Airway epithelial cell (primary cell): ENCODE measurements around the gene PRMT1. TPM values are rescaled to one million over a fixed set of nuclear protein-coding genes. Genes with fewer than 3 reads are reported as not detected.

Experiments used
- total RNA-seq: library from RNA; depleted of rRNA; stranded (reverse); fragments of >200 nt; gene quantifications from 2 replicates; pipeline ENCODE4 v1.2.3, GENCODE V29; 2015

Gene PRMT1
- total RNA-seq, result 236 and 309 TPM in 2 replicates

DNA sequence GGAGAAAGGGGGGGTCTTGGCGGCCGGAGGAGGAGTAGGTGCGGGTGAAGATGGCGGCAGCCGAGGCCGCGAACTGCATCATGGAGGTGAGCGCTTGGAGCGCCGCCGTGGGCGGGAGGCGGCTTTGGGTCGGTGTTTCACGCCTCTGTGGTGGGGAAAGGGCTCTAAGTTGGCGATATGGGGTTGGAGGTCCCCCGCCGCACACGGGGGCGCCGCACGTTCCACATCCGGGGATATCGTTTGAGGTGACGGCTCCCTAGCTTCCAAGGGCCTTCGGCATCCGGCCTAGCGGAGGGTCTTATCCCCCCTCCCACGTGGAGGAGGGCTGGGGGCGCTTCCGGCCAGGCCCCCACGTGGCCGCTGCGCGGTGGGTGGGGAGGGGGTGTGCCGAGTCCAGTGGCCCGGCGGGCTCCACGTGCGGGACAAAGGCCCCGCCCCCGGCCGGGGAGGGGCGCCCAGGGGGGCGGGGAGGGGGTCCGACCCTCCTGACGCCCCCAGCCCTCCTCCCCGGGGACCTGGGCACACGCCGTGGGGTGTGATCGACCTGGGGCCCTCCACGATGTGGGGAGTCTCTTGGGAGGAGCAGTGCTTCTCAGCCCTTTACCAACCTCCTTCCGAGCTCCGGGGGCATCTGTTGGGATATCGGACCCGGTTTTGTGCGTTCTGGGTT lies at the start of gene PRMT1:
Gene PRMT1, plus strand, starts transcription at position 41 of the 670 bp plus-strand sequence. Its CDS starts 10 bp downstream, at position 51.

DNA sequence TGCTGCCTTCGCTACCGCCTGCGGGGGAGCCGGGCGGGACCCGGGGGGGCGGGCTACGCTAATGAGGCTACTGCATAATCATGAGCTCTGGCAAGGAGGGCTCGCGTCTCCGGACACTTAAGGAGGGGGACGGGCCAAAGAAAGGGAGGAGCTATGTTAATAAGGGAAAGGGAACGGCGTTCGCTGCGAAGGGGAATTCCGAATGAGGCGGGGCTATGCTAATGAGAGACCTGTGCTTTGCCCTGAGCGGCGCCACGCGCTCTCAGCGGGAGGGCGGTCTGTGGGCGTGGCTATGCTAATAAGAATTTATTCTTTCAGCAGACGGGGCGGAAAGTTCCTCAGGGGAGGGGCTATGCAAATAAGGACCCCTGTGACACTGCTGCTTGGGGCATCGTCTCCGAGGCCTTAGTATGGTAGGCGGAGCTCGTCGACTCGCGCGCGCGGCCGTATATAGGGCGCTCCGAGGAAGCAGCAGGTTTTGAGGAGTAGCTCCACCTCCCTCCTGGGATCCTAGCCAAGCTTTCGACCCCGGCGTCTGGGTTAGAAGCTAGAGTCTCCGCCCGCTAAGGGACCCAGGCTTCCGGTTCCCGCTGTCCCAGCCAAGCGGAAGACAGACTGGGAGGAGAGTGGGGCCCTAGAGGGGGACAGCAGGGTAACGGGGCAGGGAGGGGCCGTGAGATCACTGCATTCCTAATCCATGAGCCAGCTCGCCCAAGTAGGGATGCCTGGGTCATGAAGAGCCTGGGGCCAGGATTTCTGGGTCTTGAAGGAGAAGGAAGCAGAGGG lies 36.8 kb upstream of the PRMT1 start, which contains the start of gene RRAS:
Gene RRAS, minus strand, starts transcription at position 31 of the 786 bp plus-strand sequence. CDS start 45 bp downstream, outside the sequence.

DNA sequence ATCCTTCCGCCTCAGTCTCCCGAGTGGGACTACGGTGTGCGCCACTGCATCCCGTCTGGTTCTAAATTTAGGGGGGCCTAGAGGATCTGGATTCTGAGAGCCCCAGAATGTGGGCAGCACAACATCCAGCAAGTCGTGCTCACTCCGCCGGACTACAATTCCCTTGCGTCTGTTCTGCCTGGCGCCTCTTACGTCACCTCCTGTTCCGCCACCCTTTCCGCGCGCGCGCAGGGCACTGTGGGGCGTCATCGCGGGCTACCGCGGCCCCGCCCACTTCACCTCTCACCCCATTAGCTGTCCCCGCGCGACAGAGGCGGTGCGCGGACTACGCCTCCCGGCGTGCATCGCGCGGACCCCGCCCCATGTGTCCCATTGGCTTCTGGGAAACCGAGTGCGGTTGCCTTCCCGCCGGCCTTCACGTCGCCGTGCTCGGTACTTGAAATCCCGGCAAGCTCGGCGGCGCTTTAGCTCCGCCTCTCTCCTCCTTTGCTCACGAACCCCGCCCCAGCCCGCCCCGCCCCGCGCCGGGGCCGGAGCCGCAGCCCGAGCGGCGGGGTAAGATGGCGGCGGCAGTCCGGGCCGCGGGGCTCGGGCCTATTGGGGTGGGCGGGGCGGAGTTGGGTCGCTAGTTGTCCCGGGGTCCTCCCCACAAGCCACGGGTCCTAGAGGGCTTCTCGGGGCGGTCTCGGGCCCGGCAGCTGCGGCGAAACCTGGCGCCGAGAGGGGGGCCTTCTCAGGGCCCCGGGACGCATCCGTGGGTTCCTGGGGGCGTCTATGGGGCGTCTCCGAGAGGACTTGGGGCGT lies 35.2 kb upstream of the PRMT1 start, which contains the start of gene SCAF1:
Gene SCAF1, plus strand, starts transcription at position 522 of the 804 bp plus-strand sequence. CDS start 2,818 bp downstream, outside the sequence.

DNA sequence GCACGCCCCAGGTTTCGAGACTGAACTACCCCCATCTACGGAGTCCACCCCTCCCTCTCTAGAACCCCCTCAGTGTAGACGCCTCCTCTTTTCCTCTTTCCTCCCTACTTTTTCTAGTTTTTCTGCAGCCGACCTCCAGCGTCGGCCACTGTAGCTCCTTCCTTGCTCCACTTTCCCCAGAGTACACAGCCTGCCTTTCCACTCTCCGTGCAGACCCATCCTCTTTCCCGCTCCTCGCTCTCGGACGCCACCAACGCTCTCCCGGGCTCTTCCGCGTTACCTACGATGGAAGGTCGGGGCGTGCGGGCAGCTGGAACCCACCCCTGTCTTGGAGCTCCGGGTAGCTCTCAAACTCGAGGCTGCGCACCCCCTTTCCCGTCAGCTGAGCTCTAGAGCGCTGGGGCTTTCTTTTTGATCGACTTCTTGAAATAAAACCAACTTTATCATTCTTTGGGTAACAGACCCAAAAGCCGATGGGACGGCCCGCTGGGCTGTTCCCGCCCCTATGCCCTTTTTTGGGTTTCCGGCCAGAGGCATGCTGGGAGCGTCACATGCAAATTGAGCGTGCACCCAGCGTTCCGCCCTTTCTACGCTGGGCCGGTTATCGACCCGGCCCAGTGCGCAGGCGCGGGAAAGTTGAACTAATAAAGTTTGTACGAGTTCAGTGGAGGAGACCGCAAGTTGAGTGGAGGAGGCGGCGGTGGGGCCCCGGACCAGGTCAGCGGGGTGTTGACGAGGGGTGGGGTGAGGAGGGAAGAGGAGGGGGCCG lies 11.5 kb upstream of the PRMT1 start, which contains the start of the genes BCL2L12 and IRF3:
Gene BCL2L12, plus strand, starts transcription at position 583 of the 769 bp plus-strand sequence. CDS start 760 bp downstream, outside the sequence.
Gene IRF3, minus strand, starts transcription at position 507 of the 769 bp plus-strand sequence. CDS start 1,019 bp downstream, outside the sequence.

DNA sequence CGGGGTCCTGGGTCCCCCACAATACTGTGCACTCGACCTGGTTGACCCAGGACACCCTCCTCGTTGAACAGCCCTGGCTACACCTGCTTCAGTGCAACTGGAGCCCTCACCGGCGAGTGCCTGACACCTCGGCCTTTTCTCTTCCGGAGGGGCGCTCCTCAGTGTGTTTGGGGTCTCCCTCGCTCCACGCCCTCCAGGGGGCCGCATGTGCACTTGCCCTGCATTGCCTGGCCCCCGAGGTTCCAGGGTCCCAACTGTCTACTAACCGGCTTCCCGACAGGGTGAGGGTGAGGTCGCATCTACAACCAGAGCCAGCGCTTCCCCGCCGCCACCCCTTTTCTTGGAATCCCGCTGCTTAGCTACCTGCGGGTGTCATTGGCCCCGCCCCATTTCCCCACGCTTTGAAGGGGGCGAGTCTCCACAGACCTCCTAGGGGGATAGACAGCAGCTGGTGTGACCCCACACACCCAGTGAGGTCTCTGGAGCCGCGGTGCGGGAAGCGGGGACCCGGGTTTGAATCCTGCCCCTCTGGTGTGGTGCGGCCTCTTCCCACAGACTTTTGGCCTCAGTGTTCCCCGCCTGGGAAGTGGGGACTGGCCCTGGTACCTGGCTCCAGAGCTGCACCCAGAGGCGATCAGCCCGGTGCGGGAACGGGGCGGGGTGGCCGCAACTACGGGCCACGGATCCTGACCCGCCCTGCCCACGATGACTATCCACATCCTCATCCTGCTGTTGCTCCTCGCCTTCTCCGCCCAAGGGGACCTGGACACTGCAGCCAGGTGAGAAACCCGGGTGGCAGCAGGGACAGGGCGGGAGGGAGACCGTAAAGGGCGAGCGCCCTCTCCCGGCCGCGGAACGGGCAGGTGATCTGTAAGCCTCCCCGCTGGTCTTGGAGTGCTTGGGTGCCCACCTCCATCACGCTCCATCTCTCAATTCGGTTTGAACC lies 12.3 kb downstream of the PRMT1 start, which contains the start of gene ADM5:
Gene ADM5, plus strand, starts transcription at position 462 of the 946 bp plus-strand sequence. Its CDS starts 244 bp downstream, at position 706.

DNA sequence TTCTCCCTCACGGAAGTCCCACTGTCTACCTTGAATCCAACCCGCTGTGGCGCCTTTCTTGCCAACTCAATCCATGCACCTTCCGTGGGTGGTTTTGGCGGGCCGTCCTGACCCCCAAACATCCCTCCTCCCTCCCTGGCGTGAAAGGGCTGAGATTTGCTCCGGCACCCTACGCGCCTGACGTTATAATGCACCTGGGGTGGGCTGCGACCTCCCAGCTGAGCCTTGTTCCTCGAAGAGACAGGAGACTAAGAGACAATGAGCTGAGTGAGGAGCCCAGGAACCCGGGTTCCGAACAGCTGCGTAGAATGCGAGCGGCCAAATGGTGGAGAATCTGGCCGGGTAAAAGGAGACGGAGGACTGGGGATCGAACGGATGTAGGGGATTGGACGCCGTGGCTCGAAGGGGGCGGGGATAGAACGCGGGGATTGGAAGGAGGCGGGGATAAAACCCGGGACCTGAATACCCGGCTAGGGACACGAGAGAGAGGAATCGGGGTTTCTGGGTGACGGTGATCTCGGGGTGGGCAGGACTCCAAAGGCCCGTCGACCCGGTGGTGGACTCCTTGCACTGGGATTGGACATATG lies 13.7 kb downstream of the PRMT1 start, which contains the start of gene CPT1C:
Gene CPT1C, plus strand, starts transcription at position 461 of the 587 bp plus-strand sequence. CDS start 1,137 bp downstream, outside the sequence.

Other genes with a start within 250 kb of the PRMT1 start
- gene SLC17A7, start 235.7 kb upstream of the PRMT1 start, total RNA-seq, result 0.14 TPM in 1 of 2 replicates, not detected in the other
- 96.7 and 106 TPM in 2 replicates for gene PIH1D1, start 225.5 kb upstream of the PRMT1 start, total RNA-seq
- 37.9 and 44.0 TPM in 2 replicates for gene ALDH16A1, start 224.0 kb upstream of the PRMT1 start, total RNA-seq
- gene FLT3LG, start 203.1 kb upstream of the PRMT1 start, total RNA-seq, result 0.46 and 0.49 TPM in 2 replicates
- gene RPL13A, start 189.7 kb upstream of the PRMT1 start, total RNA-seq, result 3,198 and 3,252 TPM in 2 replicates
- gene RPS11, start 180.8 kb upstream of the PRMT1 start, total RNA-seq, result 4,387 and 4,926 TPM in 2 replicates
- 23.0 and 27.2 TPM in 2 replicates for gene FCGRT, start 164.6 kb upstream of the PRMT1 start, total RNA-seq
- gene RCN3, start 149.3 kb upstream of the PRMT1 start, total RNA-seq, result 2.3 and 4.7 TPM in 2 replicates
- gene NOSIP, start 96.7 kb upstream of the PRMT1 start, total RNA-seq, result 57.1 and 61.2 TPM in 2 replicates
- 7.6 and 10.0 TPM in 2 replicates for gene PRRG2, start 96.0 kb upstream of the PRMT1 start, total RNA-seq
- gene PRR12, start 86.1 kb upstream of the PRMT1 start, total RNA-seq, result 7.2 and 10.9 TPM in 2 replicates
- 33.0 and 49.2 TPM in 2 replicates for gene RRAS, start 37.1 kb upstream of the PRMT1 start, total RNA-seq
- gene SCAF1, start 35.1 kb upstream of the PRMT1 start, total RNA-seq, result 37.4 and 48.1 TPM in 2 replicates
- 78.1 and 95.4 TPM in 2 replicates for gene IRF3, start 11.4 kb upstream of the PRMT1 start, total RNA-seq
- gene BCL2L12, start 11.3 kb upstream of the PRMT1 start, total RNA-seq, result 24.6 and 27.9 TPM in 2 replicates
- gene ADM5, start 12.3 kb downstream of the PRMT1 start, total RNA-seq, result 2.0 and 2.1 TPM in 2 replicates
- 0.33 and 2.1 TPM in 2 replicates for gene CPT1C, start 13.8 kb downstream of the PRMT1 start, total RNA-seq
- gene TSKS, start 86.0 kb downstream of the PRMT1 start, total RNA-seq, result 0.19 TPM in 1 of 2 replicates, not detected in the other
- gene AP2A1, start 89.7 kb downstream of the PRMT1 start, total RNA-seq, result 130 and 131 TPM in 2 replicates
- gene FUZ, start 136.0 kb downstream of the PRMT1 start, total RNA-seq, result 13.7 and 18.7 TPM in 2 replicates
- gene MED25, start 141.0 kb downstream of the PRMT1 start, total RNA-seq, result 22.1 and 34.8 TPM in 2 replicates
- 66.8 and 71.9 TPM in 2 replicates for gene PTOV1, start 173.9 kb downstream of the PRMT1 start, total RNA-seq
- gene PNKP, start 190.3 kb downstream of the PRMT1 start, total RNA-seq, result 57.2 and 59.7 TPM in 2 replicates
- gene AKT1S1, start 200.1 kb downstream of the PRMT1 start, total RNA-seq, result 26.8 and 40.6 TPM in 2 replicates
- 13.0 and 15.0 TPM in 2 replicates for gene TBC1D17, start 200.4 kb downstream of the PRMT1 start, total RNA-seq
- gene IL4I1, start 219.6 kb downstream of the PRMT1 start, total RNA-seq, result not detected in 2 replicates